HG03469 (cell line): ENCODE results near the gene CSMD2.

Experiments
- ATAC-seq: cut with Tn5 transposase; IDR thresholded peaks from one replicate; pipeline ENCODE4 v1.9.1; 2021; ENCODE audit warnings: mild to moderate bottlenecking, moderate library complexity, moderate number of reproducible peaks; ENCODE audit not compliant: unreplicated experiment

The CSMD2 gene

DNA sequence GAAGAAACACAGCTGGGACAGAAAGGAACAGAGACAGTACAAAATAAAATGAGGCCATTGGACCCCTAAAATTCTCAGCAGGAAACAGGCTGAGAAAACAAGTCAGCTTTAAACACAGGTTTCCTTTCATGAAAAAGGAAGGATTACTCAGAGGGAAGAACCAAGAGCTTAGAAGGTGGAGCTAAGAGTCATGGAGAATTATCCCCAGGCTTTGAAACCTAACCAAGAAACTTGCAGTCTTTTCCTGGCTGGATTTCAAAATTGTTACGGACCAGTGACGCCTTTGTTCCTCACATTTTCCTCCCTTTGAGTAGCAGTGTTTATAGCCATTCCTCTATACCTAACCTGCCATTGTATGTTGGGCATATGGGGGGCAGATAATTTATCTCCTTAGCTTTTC, 292.3 kb downstream of the CSMD2 start:
- ATAC-seq, result no peak

DNA sequence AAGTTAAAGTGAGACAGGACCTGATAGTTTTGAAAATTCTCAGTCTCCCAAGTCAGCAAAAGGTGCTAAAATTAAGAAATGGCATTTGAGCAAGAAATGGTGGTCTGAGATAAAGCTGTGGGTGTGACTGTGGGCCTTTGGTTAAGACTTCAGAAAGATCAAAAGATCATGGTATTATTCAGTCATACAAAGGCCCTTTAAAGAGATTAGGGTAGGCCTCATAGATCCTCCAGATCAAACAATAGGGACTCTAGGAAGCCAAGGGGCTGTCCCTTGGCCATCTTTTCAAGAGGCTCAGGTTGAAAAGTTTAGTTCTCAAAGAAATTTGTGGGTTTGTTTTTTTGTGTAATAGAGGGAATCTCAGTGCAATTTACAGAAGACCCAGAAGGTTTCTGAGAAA, 292.8 kb downstream of the CSMD2 start:
- ATAC-seq, result no peak

DNA sequence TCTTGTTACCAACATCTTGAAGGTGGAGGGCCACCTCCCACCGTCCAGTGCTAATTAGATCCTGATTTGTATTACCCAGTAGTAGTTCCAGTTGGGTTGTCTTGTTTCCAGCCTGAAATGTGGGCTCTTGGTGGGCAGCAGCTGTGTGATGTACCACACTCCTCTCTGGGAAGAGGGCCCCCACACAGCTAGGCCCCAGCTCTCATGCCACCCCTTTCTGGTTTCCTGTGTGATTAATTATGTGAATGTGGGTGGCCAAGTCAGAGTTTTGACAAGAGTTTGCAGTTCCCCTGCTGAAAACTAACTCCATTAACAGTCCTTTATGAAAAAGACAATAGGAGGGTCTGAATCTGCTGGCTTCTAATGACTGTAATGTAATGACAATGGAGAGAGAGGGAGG, 297.3 kb downstream of the CSMD2 start:
- no peak for ATAC-seq

- no peak for ATAC-seq
These were observed 298.7 kb downstream of the CSMD2 start for GRCh38 chr1:33866281-33866680.

DNA sequence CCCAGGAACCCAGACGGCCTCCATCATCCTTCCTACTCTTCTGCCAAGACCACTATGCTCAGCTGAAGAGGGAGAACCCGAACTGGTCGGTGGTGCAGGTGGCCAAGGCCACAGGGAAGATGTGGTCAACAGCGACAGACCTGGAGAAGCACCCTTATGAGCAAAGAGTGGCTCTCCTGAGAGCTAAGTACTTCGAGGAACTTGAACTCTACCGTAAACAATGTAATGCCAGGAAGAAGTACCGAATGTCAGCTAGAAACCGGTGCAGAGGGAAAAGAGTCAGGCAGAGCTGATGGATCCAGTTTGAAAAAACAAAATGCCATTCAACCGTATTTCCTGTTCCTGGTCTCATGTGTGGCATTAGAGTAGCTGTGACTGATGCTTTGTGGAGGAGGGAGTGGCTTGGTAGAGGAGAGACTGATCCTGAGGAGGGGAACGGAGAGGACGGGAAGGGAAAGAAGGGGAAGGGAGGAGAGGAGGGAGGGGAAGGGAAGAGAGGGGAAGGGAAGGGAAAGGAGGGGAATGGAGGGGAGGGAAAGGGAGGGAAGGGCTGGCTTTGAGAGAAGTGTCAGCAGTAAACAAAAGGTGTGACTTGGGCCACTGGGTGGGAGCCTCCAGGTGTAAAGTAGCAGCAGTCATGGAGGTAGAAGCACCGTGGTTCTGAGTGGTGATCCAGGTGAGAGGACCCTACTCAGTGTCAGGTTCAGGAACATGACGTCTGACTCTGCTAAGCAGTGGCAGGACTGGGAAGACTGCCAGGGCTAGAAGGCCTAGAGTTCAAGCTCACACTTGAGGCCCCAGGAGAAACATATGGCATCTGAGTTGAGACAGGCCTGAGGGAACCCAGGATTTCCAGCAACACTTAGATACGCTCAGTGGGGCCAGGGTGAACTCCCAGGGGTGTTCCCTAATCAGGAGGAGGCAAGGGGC, 300.3 kb downstream of the CSMD2 start:
- no peak for ATAC-seq

- ATAC-seq, result no peak
These were observed 301.3 kb downstream of the CSMD2 start, which contains the start of gene HMGB4 for GRCh38 chr1:33863779-33864178. HMGB4 (plus strand) TSS chr1:33864079; CDS start chr1:33864192, 113 bp downstream.

GRCh38 chr1:33860671-33861070, 304.4 kb downstream of the CSMD2 start:
- ATAC-seq, result no peak

DNA sequence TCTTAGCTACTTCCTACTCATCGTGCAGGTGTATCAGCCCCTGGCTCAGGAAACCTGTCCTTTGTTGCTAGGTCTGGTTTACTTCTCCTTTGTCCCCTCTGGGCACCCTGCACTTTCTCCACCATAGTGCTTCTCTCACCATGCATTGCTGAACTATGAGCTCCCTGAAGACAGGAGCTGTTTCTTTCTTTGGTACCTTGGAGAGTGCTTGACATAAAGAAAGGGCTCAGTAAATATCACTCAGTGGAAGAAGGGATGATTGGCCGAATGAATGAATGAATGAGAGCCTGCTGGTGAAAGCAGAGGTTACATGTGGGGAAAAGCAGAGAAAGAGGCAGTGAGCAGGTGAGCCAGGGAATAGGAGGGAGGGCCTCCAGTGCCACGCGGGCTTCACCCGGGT, 310.9 kb downstream of the CSMD2 start:
- ATAC-seq, result no peak

DNA sequence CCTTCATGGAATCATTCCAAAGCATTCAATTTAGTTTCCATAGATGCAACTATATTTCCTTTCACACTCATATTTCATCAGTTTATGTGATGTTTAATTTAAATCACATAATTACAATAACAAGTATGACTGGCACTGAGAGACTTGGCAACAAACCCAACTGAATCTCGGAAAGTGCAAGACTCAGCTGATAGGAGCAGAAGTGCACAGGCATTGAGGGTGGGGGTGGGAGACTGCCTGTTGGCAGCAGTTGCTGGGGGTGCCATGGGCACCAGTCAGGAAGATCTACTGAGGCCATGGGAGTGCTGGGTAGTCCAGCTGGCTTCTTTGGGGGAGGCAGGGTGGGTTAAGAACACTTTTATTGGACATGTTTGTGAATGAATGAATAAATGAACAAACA, 311.6 kb downstream of the CSMD2 start:
- ATAC-seq, result no peak

GRCh38 chr1:33852711-33853110, 312.3 kb downstream of the CSMD2 start:
- no peak for ATAC-seq

DNA sequence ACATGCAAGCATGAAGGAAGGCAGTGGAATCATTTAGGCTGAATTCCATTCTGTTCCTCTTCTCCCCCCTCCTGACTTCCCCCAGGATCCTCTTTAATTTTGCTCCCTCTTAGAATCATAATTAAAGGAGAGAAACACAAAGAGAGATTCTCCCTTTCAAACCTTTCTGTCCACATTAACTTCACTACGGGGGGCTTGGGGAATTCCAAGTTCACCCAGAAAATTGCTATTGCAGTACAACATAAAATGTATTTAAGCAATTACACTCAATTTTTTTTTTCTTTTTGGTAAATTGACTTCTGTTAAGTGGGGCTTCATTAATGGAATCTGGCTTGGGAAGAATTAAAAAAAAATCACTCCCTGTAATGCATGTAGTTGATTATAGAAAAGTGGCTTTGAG, 314.5 kb downstream of the CSMD2 start:
- no peak for ATAC-seq

DNA sequence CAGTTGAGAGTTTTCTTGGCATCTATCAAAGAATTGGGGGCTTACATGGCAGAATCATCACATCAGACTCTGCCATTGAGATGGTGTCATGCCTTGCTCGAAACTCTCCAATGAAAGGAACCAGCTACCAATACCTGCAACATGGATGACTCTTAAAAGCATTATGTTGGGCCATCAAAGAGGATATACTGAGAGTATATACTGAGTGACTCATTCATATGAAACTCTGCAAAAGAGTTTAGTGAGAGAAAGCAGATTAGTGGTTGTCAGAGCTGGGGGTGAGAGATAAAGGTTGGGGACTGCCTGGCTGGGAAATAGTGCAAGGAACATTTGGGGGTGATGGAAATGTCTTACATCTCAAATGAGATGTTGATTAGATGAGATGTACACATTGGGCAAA, 315.8 kb downstream of the CSMD2 start:
- no peak for ATAC-seq

DNA sequence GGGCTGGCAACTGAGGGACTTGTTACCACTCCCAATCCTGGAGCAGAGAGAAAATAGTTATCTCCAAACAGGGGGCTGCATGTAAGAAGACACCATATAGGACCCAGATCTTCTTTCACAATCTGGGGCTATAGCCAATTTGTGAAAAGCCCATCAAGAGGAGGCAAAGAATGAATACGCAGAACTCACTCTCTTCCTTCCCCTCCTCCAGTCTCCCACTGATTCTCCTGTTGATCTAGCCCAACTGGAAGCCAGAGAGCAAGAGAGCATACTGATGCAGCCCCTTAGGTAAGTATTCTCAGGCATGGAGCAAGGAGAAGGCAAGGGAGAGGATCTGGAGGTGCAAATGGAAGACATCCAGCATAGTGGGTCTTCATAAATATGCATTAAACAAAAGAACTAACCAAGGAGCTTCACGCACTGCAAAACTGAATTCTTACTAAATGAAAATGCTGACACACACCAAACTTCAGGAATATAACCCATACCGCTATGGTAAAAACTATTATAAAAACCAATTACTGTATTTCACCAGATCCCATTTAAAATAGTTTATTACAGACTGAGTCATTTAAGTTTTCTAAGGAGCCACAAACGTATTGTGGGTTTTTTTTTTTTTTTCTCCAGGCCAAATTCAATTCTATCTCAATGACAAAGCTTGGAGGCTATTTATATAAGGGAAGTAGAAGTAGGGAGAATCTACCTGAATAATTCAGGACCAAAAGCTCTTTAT, 316.7 kb downstream of the CSMD2 start:
- no peak for ATAC-seq

DNA sequence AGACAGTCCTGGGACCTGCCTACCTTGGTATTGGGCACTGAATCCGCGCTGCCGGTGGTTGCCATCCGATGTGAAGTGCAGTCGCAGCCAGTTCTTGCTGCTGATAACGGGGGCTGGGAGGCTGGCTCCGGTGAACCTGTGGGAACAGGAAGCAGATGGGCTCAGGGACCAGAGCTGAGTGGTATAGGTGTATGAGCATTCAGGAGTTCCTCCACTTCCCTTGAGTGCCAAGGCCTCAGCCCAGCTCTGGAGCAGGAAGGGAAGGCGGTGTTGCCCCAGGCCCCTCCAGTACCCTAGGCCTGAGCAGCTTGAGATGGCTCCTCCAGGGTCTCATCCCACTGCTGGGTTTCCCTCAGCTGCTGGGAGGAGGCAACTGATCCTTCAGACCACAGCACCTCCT, 318.2 kb downstream of the CSMD2 start:
- no peak for ATAC-seq

DNA sequence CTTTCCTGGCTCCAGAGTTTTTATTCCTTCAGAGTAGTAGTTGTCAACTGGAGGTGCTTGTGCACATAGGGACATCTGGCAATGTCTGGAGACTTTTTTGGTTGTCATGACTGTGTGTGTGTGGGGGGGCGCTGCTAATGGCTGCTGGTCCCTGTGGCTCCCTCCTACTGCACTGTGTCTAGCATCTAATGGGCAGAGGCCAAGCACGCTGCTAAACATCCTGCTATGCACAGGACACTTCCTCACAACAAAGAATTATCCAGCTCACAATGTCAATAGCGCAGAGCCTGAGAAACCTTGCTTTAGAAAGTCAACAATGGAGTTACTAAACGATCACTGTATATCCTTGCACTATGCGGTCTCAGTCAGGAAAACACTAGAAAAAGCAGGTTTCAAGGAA, 320.9 kb downstream of the CSMD2 start:
- ATAC-seq, result no peak

- no peak for ATAC-seq
These were observed 322.7 kb downstream of the CSMD2 start for GRCh38 chr1:33842348-33842747.

DNA sequence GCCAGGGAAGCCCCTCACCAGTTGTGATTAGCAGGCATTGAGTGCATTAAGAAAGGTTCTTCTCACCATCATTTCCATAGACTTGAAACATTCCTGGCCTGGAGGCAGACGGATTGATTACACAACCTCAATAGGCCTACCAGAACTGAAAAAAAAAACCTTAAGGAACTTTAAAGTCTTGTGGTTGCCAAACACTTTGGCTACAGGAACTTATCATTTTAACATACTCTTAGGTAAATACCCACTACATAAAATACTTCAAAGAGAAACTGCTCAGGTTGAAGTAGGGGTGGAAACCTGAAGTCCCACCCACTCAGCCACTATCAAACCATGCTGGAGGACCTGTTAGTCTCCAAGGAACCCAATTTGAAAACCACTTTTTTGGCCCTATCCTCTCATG, 323.5 kb downstream of the CSMD2 start:
- ATAC-seq, result no peak

- no peak for ATAC-seq
These were observed 327.4 kb downstream of the CSMD2 start for GRCh38 chr1:33837635-33838034.

DNA sequence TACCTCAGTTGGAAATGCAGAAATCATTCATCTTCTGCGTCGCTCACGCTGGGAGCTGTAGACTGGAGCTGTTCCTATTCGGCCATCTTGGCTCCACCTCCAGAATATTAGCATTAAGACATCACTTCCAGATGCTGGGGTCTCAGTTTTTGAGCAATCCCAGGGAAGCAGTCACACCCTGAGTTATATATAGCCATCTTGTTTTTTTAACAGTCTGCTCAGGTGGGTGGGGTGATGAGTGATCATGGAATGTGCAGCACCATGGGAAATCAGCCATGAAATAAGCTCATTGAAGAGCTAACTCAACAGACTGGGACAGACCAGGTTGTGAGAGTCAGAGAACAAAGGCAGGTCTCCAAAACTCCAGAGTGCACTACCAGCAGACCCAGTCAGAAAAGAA, 328.1 kb downstream of the CSMD2 start:
- ATAC-seq, result no peak

DNA sequence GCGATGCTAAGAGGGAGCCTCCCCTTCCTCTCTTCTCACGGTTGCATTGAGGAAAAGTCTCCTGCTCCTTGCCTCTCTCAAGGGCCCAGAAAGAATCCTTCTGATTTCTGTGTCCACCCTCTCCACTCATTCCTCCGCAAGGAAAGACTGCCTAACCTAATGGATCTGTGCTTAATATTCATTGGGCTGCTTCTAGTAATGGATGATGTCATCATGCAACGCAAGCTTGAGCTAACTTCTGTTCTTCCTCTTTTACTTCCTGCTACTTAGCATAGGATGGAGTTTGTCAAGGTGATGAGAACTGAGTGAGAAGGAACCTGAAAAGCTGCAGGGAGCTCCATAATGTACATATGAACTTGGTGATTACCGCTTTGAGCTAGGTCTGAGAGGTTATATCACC, 336.4 kb downstream of the CSMD2 start:
- ATAC-seq, result no peak

- ATAC-seq, result no peak
These were observed 337.0 kb downstream of the CSMD2 start for GRCh38 chr1:33828059-33828458.

GRCh38 chr1:33826711-33827110, 338.3 kb downstream of the CSMD2 start:
- no peak for ATAC-seq
